Astrocyte (in vitro differentiated cells and primary cell): ENCODE measurements around the gene TTC31.

ENCODE experiments used
- CTCF ChIP-seq: IDR thresholded peaks from 2 replicates; pipeline ENCODE4 v1.5.1; 2011; ENCODE audit warnings: low read depth, mild to moderate bottlenecking, inconsistent platforms, low read length, moderate library complexity; ENCODE audit not compliant: insufficient read depth
- EZH2 ChIP-seq: IDR thresholded peaks from 2 replicates; pipeline ENCODE4 v1.6.1; 2012; ENCODE audit warnings: mild to moderate bottlenecking, low read length, inconsistent platforms; ENCODE audit not compliant: insufficient read depth

DNA sequence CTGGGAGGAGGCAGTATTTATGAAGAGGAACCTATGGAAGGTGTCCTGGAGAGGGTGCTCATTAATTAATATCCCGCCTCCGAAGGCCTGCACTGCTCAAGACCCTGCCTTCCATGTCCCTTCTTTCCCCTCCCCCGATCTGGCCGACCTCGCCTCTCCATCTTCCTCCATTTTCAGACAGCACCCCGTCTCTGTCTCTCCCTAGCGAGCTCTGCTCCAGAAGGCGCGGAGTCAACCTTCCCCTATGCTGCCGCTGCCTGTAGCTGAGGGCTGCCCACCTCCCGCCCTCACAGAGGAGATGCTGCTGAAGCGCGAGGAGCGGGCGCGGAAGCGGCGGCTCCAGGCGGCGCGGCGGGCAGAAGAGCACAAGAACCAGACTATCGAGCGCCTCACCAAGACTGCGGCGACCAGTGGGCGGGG, 25.7 kb upstream of the TTC31 start:
- no peak for TF ChIP-seq EZH2
- TF ChIP-seq CTCF: no peak
